T-helper 2 cell treated with Interferon-gamma antibody and Interleukin-4, amounts not matched to agents 5 μg/mL and 100 μg/mL, for 36 hours (primary cell): ENCODE measurements around the gene LRRK2.
"Not testable (repeated sequence)": the region's sequence is repeated elsewhere in the genome, so short reads cannot be mapped to it uniquely, and the experiment has no call there.

Source experiments
- DNase-seq: peaks from one replicate; pipeline ENCODE4 v3.0.0; 2021; ENCODE audit warnings: low spot score
- H3K27ac Mint-ChIP-seq: one replicate; pipeline ENCODE4 v1.8.0; 2021; ENCODE audit warnings: mild to moderate bottlenecking, mixed read lengths
- H3K27me3 Mint-ChIP-seq: one replicate; pipeline ENCODE4 v1.8.0; 2021; ENCODE audit warnings: low read depth, mixed read lengths
- H3K36me3 Mint-ChIP-seq: one replicate; pipeline ENCODE4 v1.8.0; 2021; ENCODE audit warnings: low read depth, mixed read lengths
- H3K4me1 Mint-ChIP-seq: one replicate; pipeline ENCODE4 v1.8.0; 2021; ENCODE audit warnings: low read depth, mixed read lengths
- H3K4me3 Mint-ChIP-seq: one replicate; pipeline ENCODE4 v1.8.0; 2022; ENCODE audit warnings: mild to moderate bottlenecking, moderate library complexity, mixed read lengths
- H3K9me3 Mint-ChIP-seq: one replicate; pipeline ENCODE4 v1.8.0; 2021; ENCODE audit warnings: mixed read lengths

Gene LRRK2

DNA sequence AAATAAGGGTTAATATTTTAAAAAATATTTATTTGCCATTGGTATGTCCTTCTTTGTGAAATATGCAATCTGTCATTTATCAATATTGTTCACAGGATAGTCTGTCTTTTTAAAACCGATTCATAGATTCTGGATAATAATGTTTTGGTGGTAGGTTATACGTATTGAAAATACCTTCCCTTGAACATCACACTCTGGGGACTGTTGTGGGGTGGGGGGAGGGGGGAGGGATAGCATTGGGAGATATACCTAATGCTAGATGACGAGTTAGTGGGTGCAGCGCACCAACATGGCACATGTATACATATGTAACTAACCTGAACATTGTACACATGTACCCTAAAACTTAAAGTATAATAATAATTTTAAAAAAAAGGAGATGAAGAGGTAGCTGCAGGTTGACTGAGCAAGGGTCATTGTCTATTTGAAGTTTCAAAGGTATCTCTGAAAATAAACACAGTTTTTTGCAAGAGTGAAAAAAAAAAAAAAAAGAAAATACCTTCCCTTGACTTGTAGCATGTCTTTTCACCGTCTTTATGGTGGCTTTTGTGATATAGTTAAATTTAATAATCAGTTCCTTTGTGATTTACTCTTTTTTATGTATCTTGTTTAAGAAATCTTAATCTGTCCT, 19.8 kb downstream of the LRRK2 start:
- H3K9me3 Mint-ChIP-seq, H3K27ac Mint-ChIP-seq, H3K36me3 Mint-ChIP-seq, H3K27me3 Mint-ChIP-seq, DNase-seq, H3K4me3 Mint-ChIP-seq, H3K4me1 Mint-ChIP-seq: not testable (repeated sequence)

DNA sequence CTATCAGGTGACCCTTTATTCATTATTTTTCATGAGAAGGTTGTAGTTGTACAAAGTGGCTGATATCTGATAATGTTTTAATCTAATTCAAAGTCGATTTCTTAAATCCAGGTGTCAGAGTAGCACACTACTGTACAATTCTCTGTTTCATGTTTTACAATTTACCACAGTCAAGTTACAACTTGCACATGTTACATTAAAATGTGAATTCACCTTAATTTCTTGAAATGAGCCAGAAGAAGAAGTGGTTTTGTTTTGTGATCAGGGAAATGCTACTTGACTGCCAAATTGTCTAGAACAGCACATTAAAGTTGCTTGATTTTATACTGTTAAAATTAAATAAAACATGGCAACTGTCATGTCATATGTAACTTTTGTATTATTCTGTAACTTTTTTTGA, 23.2 kb downstream of the LRRK2 start:
- Mint-ChIP-seq H3K4me1 (no peaks in the 10 kb centered on the region), H3K27me3 (no peaks in the 10 kb centered on the region), H3K27ac (no peak overlapping the region), H3K36me3 (no peaks in the 10 kb centered on the region), H3K9me3 (no peaks in the 10 kb centered on the region), H3K4me3 (no peak overlapping the region)
- DNase-seq, result no peak

DNA sequence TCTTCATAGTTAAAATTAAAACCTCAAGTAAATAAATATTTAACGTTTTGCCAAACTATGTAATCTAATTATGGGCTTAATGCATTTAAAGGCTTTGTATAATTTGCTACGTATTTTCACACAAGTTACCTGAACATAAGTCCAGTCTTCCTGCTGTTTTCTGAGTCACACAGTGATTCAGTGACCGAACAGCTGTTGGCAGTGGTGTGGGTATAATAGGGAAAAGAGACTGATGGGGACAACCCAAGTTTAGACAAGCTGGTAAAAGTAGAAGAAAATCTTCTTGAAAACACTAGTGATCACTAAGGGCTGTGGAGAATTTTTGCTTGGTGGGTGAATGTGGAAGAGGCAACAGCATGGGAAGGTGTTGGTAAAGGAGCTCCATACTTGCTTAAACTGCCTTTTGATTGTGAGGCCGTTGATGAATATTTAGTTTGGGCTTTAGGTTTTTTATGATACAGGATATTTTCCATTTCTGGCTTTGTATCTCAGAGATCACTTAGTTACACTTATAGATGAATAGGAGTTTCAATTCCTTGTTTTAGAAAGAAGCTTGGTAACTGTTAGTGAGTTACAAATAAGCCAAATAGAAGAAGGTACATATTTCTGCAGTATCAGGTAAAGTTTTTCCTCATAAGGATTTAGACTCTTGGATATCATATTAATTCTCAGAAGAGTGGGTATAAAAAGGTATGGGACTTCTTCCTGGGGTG, 23.9 kb downstream of the LRRK2 start:
- no peaks in the 10 kb centered on the region for H3K4me1 Mint-ChIP-seq
- no peak overlapping the region for H3K4me3 Mint-ChIP-seq
- no peaks in the 10 kb centered on the region for H3K27me3 Mint-ChIP-seq
- DNase-seq, result no peak
- H3K36me3 Mint-ChIP-seq, result no peaks in the 10 kb centered on the region
- H3K9me3 Mint-ChIP-seq, result no peaks in the 10 kb centered on the region
- no peak overlapping the region for H3K27ac Mint-ChIP-seq

DNA sequence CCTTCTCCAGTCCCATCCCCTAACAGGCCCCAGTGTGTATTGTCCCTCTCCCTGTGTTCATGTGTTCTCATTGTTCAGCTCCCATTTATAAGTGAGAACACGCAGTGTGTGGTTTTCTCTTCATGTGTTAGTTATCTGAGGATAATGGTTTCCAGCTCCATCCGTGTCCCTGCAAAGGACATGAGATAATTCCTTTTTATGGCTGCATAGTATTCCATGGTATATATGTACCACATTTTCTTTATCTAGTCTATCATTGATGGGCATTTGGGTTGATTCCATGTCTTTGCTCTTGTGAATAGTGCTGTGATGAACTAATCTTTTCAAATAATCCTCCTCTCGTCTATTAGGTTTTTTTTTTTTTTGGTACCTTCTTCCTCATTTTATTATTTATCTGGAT, 25.9 kb downstream of the LRRK2 start:
- H3K27me3 Mint-ChIP-seq, H3K9me3 Mint-ChIP-seq, H3K36me3 Mint-ChIP-seq, H3K4me3 Mint-ChIP-seq, DNase-seq, H3K27ac Mint-ChIP-seq, H3K4me1 Mint-ChIP-seq: not testable (repeated sequence)

DNA sequence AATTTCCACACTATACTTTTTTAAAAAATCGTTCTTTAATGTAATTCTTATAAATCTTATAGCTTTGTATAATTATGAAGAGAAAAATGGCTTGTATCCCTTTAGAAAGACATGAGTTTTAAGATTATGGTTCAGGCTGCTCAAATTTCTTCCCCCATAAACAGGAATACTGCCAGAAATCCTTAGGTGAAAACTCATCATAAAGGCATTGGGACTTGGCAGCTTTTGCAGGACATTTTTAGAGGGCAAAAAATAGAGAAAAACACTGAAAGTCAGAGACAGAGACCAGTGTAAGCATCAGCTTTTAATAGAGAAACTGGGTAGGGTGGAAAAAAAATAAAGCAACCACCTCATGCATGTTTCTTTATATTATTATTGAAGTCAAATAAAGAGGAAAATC, 29.1 kb downstream of the LRRK2 start:
- Mint-ChIP-seq H3K9me3 (no peaks in the 10 kb centered on the region), H3K36me3 (no peaks in the 10 kb centered on the region), H3K27me3 (no peaks in the 10 kb centered on the region), H3K27ac (no peak overlapping the region), H3K4me3 (no peak overlapping the region), H3K4me1 (no peaks in the 10 kb centered on the region)
- DNase-seq, result no peak

DNA sequence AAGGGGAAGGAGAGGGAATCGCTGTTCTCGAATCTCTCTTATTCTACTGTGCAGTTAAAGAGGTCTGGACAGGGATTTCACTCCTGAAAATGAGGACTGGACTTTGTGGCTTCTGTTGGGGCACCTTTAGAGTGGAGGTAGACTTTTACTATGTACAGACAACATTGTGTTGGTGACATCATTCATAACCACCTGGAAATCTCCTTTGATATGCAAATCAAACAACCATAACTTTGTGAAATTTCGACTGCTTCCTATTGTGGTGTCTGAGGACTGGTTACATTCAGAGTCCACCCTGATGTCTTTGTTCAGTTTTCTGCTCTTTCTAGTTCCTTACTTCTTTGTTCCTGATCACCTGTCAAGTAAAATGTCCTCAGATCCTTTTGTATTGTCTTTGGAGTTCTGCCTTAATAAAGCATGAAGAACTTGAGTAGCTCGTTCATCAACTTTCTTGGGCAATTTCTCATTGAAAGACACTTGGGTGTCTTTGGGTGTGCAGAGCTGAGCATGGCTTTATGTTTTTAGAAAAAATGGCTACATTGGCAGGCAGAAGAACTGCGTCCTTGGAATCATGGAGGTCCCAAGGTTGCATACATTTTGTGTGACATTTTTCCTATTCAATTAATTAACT, 29.8 kb downstream of the LRRK2 start:
- no peak for DNase-seq
- no peaks in the 10 kb centered on the region for H3K27me3 Mint-ChIP-seq
- H3K9me3 Mint-ChIP-seq, result no peaks in the 10 kb centered on the region
- no peak overlapping the region for H3K27ac Mint-ChIP-seq
- no peaks in the 10 kb centered on the region for H3K4me1 Mint-ChIP-seq
- no peak overlapping the region for H3K4me3 Mint-ChIP-seq
- no peaks in the 10 kb centered on the region for H3K36me3 Mint-ChIP-seq

DNA sequence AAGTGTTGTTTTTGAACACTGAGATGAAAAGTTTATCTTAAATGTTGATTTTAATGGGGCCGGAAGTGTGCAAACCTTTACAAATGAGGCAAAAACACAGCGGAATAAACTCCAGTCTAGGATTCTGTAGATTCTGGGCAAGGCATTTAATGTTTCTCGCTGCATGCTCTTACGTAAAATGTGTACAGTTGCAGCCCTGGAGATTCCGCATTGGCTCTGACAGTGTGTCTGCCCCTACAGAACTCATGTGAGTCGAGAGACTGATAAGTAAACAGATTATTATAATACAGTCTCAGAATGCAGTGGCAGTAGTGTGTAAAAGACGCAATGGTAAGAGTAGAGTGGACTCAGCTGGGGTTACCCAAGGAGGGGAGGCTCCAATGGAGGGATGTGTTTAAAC, 33.6 kb downstream of the LRRK2 start:
- H3K4me1 Mint-ChIP-seq, result no peaks in the 10 kb centered on the region
- H3K9me3 Mint-ChIP-seq, result no peaks in the 10 kb centered on the region
- no peak overlapping the region for H3K27ac Mint-ChIP-seq
- no peak for DNase-seq
- no peaks in the 10 kb centered on the region for H3K36me3 Mint-ChIP-seq
- no peak overlapping the region for H3K4me3 Mint-ChIP-seq
- no peaks in the 10 kb centered on the region for H3K27me3 Mint-ChIP-seq

DNA sequence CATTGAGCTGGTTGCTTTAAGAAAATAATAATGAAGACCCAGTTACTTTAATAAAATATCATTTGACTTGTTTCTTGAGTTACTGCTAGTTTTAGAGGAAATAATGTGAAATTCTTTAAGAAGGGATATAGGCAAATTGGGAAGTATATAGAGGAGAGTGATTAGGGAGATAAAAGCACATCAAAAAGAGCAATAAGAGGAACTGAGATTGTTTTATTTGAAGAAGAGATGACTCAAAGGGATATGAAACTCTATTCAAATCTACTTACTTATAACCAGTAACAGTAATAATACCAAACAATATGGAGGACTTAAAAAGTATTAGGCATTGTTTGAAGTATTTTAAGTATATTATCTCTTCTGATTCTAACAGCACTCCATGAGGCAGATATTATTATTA, 37.1 kb downstream of the LRRK2 start:
- H3K9me3 Mint-ChIP-seq, result no peaks in the 10 kb centered on the region
- no peak overlapping the region for H3K27ac Mint-ChIP-seq
- H3K4me3 Mint-ChIP-seq, result no peak overlapping the region
- no peaks in the 10 kb centered on the region for H3K4me1 Mint-ChIP-seq
- H3K27me3 Mint-ChIP-seq, result no peaks in the 10 kb centered on the region
- H3K36me3 Mint-ChIP-seq, result no peaks in the 10 kb centered on the region
- no peak for DNase-seq

DNA sequence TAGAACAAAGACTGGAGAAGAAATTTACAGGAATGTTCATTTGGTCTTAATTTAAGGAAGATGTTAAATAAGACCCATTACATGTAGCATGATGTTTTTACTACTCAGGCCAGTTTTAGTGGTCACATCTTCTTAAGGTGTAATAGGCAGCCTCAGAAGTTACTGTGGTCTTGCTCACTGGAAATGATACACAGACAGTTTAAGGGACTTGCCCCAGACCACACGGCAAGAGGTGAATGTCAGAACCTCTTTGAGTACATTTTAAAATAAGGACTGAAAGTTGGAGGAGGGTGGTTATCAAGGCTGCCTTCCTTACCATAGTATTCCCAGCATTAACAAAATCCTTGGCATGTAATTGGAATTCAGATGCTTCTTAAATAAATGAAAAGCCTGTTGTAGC, 37.9 kb downstream of the LRRK2 start:
- Mint-ChIP-seq H3K27ac (no peak overlapping the region), H3K4me3 (no peak overlapping the region), H3K9me3 (no peaks in the 10 kb centered on the region), H3K27me3 (no peaks in the 10 kb centered on the region), H3K36me3 (no peaks in the 10 kb centered on the region), H3K4me1 (no peaks in the 10 kb centered on the region)
- no peak for DNase-seq

DNA sequence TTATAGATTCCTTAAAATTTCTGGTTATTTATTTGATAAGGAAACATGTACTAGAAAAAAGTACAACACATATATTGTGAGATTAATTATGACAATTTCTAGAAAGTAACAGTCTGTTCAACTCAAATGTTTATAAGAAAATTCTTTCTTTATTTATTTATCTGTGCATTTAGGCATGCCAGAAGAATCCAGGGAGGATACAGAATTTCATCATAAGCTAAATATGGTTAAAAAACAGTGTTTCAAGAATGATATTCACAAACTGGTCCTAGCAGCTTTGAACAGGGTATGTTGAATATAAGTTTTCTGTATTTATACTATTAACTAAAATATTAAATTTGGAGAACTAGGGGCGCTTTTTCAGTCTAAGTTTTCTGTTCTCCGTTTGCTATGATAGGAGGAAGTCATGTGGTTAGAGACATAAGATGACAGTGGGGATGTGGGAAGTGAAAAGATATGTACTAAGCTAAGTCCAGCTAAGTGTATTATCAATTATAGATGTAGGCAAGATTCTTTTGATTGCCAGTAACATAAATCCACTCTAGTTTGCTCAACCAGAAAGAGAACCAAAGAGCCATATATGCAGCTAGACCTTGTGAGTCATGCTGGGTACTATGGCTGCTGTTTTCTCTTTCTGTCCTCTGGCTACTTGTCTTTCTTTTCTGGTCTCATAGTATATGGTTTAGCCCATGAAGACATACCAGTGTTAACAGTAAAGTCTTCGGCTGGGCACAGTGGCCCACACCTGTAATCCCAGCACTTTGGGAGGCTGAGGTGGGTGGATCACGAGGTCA, 39.0 kb downstream of the LRRK2 start:
- Mint-ChIP-seq H3K4me1 (no peaks in the 10 kb centered on the region), H3K36me3 (no peaks in the 10 kb centered on the region), H3K27ac (no peak overlapping the region), H3K9me3 (no peaks in the 10 kb centered on the region), H3K4me3 (no peak overlapping the region), H3K27me3 (no peaks in the 10 kb centered on the region)
- DNase-seq, result no peak

DNA sequence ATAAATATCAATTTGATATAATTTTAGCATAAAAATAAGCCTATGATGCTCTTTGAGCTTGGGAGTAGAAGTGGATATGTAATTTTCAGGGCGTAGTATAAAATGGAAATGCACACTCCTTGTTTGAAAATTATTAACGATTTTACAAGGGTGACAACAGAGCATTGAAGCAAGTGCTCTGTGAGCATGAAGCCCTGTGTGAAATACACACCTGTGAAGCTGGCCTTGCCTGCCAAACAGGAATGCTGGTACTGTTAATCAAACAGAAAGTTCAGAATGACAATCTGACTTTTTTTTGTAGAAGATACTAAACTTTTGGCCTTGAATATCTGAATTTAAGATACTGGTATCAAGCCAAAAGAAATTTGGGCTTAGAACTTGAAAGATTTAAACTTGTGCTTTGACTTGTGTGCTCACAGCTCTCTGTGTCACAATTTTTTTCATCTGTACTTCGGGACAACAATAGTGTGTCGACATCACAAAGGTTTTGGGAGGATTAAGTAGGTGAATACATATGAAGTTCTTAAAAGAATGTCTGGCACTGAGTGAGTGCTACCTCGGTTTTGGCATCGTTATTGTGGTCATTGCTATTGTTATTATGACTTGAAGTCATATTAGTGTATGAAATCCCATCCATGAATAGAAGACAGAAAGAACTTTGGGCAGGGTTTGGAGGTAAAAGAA, 47.3 kb downstream of the LRRK2 start:
- no peak for DNase-seq
- Mint-ChIP-seq H3K9me3 (no peaks in the 10 kb centered on the region), H3K27me3 (no peaks in the 10 kb centered on the region), H3K36me3 (no peaks in the 10 kb centered on the region), H3K27ac (no peak overlapping the region), H3K4me3 (no peak overlapping the region), H3K4me1 (no peaks in the 10 kb centered on the region)

DNA sequence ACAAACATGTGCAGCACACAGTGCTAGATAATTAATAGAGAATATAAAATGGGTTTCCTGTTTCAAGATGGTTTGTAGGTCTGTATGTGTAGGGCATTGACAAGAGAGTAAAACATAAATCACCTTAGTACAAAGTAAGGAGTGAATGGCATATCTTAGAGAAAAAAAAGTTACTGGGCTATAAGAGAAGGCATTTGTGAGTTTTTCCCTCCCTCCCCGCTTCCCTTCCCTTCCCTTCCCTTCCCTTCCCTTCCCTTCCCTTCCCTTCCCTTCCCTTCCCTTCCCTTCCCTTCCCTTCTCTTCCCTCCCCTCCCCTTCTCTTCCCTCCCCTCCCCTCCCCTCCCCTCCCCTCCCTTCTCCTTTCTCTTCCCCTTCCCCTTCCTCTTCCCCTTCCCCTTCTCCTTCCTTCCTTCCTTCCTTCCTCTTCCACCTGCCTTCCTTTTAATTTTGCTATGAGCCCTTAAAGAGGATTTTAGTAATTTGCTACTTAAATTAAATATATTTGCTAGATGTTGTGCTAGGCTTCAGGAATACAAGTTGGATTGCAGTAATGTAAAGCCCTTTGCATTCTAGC, 57.1 kb downstream of the LRRK2 start:
- DNase-seq, result no peak
- no peaks in the 10 kb centered on the region for H3K27me3 Mint-ChIP-seq
- H3K4me1 Mint-ChIP-seq, result no peaks in the 10 kb centered on the region
- H3K36me3 Mint-ChIP-seq, result no peaks in the 10 kb centered on the region
- no peak overlapping the region for H3K27ac Mint-ChIP-seq
- H3K4me3 Mint-ChIP-seq, result no peak overlapping the region
- H3K9me3 Mint-ChIP-seq, result no peaks in the 10 kb centered on the region

DNA sequence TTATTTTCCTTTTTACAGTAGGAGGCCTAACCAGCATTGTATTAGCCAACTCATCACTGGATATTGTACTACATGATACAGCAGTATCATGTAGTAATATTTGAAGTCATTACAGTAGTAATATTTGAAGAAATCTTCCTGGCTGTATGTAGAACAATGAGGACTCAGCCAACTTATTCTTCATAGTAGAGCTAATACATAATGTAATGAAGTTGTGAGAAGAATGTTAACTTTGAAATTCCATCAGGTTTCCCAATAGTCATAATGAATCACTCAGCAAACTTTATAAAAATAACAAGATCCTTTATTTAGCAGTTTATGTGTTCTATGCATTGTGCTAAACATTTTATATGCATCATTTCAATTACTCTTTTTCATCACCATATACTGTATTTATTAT, 61.8 kb downstream of the LRRK2 start:
- H3K9me3 Mint-ChIP-seq, result no peaks in the 10 kb centered on the region
- no peak for DNase-seq
- no peaks in the 10 kb centered on the region for H3K27me3 Mint-ChIP-seq
- H3K27ac Mint-ChIP-seq, result no peak overlapping the region
- H3K4me3 Mint-ChIP-seq, result no peak overlapping the region
- no peaks in the 10 kb centered on the region for H3K4me1 Mint-ChIP-seq
- H3K36me3 Mint-ChIP-seq, result no peaks in the 10 kb centered on the region
